ENCODE data around the gene ZNF774. TPM values are rescaled to one million over a fixed set of nuclear protein-coding genes. Genes with fewer than 3 reads are reported as not detected.
A peak's percentile ranks its signal among the peaks of the same experiment; 100 is the strongest.

Gene ZNF774
- total RNA-seq, 3 donors from 2014 or later (not counting 1 experiment from before 2014, with no cell fraction given), result 0.34 to 0.70 (median 0.47) TPM

- 100% methylated on average over 1 of the region's 1 CpG for WGBS (ENCODE audit: insufficient coverage)
- ATAC-seq (no peak), DNase-seq (no peak)
- intact Hi-C loops (cut with micrococcal nuclease), result no loop called here
- H3K27ac Mint-ChIP-seq, result peak overlapping the region; percentile 75 to 96
- Histone ChIP-seq H3K9me3 (ENCODE audit: control insufficient read depth, insufficient read depth, low read length) (no peaks in the 10 kb centered on the region), H3K4me3 (ENCODE audit: low read length) (no peak overlapping the region), H3K4me1 (ENCODE audit: control insufficient read depth, insufficient read depth, low read length) (peaks cover 62% of the 10 kb centered on the region), H3K27ac (ENCODE audit: low read length) (no peak overlapping the region), H3K36me3 (ENCODE audit: control insufficient read depth, insufficient read depth, low read length) (peaks cover 34% of the 10 kb centered on the region), H3K27me3 (ENCODE audit: control insufficient read depth, insufficient read depth, low read length) (no peaks in the 10 kb centered on the region)
- no peak for TF ChIP-seq CTCF (IDR thresholded peaks at IDR 0.05)
- H3K4me1 Mint-ChIP-seq, result peaks cover 67 to 83% of the 10 kb centered on the region in 2 donors
- H3K4me3 Mint-ChIP-seq, result no peak overlapping the region
- H3K9me3 Mint-ChIP-seq, result no peaks in the 10 kb centered on the region
- H3K27me3 Mint-ChIP-seq (ENCODE audit: low read depth in 2 of 2), result no peaks in the 10 kb centered on the region
- peaks cover 13% of the 10 kb centered on the region for H3K36me3 Mint-ChIP-seq
Observed at GRCh38 chr15:90394074-90394473, 42.0 kb downstream of the ZNF774 start.

GRCh38 chr15:90394748-90395442 lies 42.8 kb downstream of the ZNF774 start:
- no peaks in the 10 kb centered on the region for H3K9me3 ChIP-seq (ENCODE audit: control insufficient read depth, insufficient read depth, low read length)
- peaks cover 13% of the 10 kb centered on the region for H3K36me3 Mint-ChIP-seq
- H3K9me3 Mint-ChIP-seq, result no peaks in the 10 kb centered on the region
- no peaks in the 10 kb centered on the region for H3K27me3 ChIP-seq (ENCODE audit: control insufficient read depth, insufficient read depth, low read length)
- peaks cover 67 to 83% of the 10 kb centered on the region in 2 donors for H3K4me1 Mint-ChIP-seq
- H3K4me1 ChIP-seq (ENCODE audit: control insufficient read depth, insufficient read depth, low read length), result peaks cover 58% of the 10 kb centered on the region
- no peak overlapping the region for H3K27ac ChIP-seq (ENCODE audit: low read length)
- TF ChIP-seq CTCF (IDR thresholded peaks at IDR 0.05), result no peak
- intact Hi-C loops (cut with micrococcal nuclease), result no loop called here
- peak overlapping the region; percentile 56 for H3K4me3 Mint-ChIP-seq
- no peaks in the 10 kb centered on the region for H3K27me3 Mint-ChIP-seq (ENCODE audit: low read depth in 2 of 2)
- DNase-seq (no peak), ATAC-seq (no peak)
- peak overlapping the region; percentile 75 to 96 for H3K27ac Mint-ChIP-seq
- H3K36me3 ChIP-seq (ENCODE audit: control insufficient read depth, insufficient read depth, low read length), result peaks cover 34% of the 10 kb centered on the region
- no peak overlapping the region for H3K4me3 ChIP-seq (ENCODE audit: low read length)
- 97% methylated on average over 11 of the region's 12 CpGs for WGBS (ENCODE audit: insufficient coverage)

GRCh38 chr15:90396321-90396720 lies 44.2 kb downstream of the ZNF774 start:
- H3K4me3 Mint-ChIP-seq, result peak overlapping the region; percentile 56
- Histone ChIP-seq H3K27ac (ENCODE audit: low read length) (no peak overlapping the region), H3K9me3 (ENCODE audit: control insufficient read depth, insufficient read depth, low read length) (no peaks in the 10 kb centered on the region), H3K4me3 (ENCODE audit: low read length) (no peak overlapping the region), H3K36me3 (ENCODE audit: control insufficient read depth, insufficient read depth, low read length) (peaks cover 24% of the 10 kb centered on the region), H3K27me3 (ENCODE audit: control insufficient read depth, insufficient read depth, low read length) (no peaks in the 10 kb centered on the region), H3K4me1 (ENCODE audit: control insufficient read depth, insufficient read depth, low read length) (peaks cover 56% of the 10 kb centered on the region)
- no peak for TF ChIP-seq CTCF (IDR thresholded peaks at IDR 0.05)
- no peak for ATAC-seq
- WGBS (ENCODE audit: insufficient coverage), result 100% methylated on average over 1 of the region's 4 CpGs
- intact Hi-C loops (cut with micrococcal nuclease), result no loop called here
- peak overlapping the region; percentile 75 to 96 for H3K27ac Mint-ChIP-seq
- no peaks in the 10 kb centered on the region for H3K9me3 Mint-ChIP-seq
- H3K4me1 Mint-ChIP-seq, result peaks cover 67 to 83% of the 10 kb centered on the region in 2 donors
- no peaks in the 10 kb centered on the region for H3K27me3 Mint-ChIP-seq (ENCODE audit: low read depth in 2 of 2)
- H3K36me3 Mint-ChIP-seq, result peaks cover 12% of the 10 kb centered on the region
- DNase-seq, result no peak

Measured in natural killer cell (primary cell).